GM23248 (cell line): ENCODE results near the gene TMED3.

Experiments
- EZH2 ChIP-seq: fragments of 200-600 bp; sonication (generic); IDR thresholded peaks from 2 replicates; pipeline ENCODE4 v1.6.1; 2018; ENCODE audit warnings: antibody characterized with exemption, mild to moderate bottlenecking; ENCODE audit not compliant: insufficient read depth, poor library complexity, severe bottlenecking
- EZH2phosphoT487 ChIP-seq: fragments of 200-600 bp; sonication (generic); IDR thresholded peaks from 2 replicates; pipeline ENCODE4 v1.6.1; 2018; ENCODE audit warnings: antibody characterized with exemption, moderate library complexity, mild to moderate bottlenecking, low read depth; ENCODE audit not compliant: insufficient read depth

DNA sequence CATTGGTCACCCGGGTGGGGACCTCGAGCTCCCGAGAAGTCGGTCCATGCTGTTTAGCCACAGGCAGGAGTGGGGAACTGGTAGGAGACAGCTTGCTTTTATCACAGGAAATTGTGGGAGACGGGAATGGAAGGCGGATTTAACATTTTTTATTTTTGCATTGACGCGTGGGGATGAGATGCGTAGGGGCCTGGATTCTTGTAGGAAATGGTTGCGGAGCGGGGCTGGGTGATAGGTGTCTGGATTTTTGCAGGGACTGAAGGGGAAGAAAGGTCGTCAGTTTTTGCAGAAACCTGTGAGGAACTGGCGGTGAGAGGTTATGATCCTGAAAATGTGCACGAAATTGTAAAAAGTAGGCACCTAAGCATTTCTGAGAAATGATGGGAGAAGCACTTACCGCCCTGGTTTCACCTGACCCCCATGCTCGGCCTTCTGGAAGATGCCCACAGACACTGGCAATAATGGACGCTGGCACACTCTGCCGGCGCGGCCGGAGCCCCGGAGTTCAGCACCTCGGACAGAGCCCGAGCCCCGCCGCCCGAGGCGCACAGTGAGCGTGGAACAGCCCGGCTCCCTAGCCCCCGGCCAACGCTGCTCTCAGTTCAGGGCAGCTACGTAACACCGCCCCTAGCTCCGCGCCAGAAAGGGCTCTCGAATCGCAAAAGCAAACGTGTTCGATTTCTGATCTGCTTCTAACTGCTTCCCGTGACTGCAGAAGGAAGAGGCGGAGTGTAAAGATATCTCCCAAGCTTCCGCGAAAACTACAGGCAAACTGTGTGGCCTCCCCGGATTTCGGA lies 27.5 kb upstream of the TMED3 start:
- TF ChIP-seq EZH2phosphoT487 (no peak), EZH2 (no peak)
